Heart right ventricle (tissue), 16 donors: Measurements from ENCODE around the gene TMTC2. TPM values are rescaled to one million over a fixed set of nuclear protein-coding genes. Genes with fewer than 3 reads are reported as not detected.

Experiments used
- ATAC-seq, 8 donors: fragments of 200-7000 bp; cut with Tn5 transposase; one replicate each; pipeline ENCODE4 v1.9.1; 2020; ENCODE audit warnings: mild to moderate bottlenecking in 8 of 8, moderate library complexity in 8 of 8, moderate number of reproducible peaks in 1 of 8
- DNase-seq, 2 donors: peaks; one replicate each; pipeline ENCODE4 v3.0.0-alpha.2; 2020
- H3K27ac ChIP-seq, 10 donors: fragments of 200-600 bp; sonication (generic) in 2 of 10; one replicate each; pipeline versions ENCODE4 v1.5.0 to v1.8.0; 2020 to 2022; ENCODE audit warnings: mild to moderate bottlenecking in 3 of 10
- H3K27me3 ChIP-seq, 7 donors: fragments of 200-600 bp; one replicate each; pipeline ENCODE4 v1.8.0; 2021 to 2022; ENCODE audit warnings: mild to moderate bottlenecking in 2 of 7
- H3K36me3 ChIP-seq, 9 donors: fragments of 200-600 bp; sonication (generic) in 1 of 9; one replicate each; pipeline versions ENCODE4 v1.5.0 to v1.8.0; 2020 to 2022; ENCODE audit warnings: mild to moderate bottlenecking in 2 of 9
- H3K4me1 ChIP-seq, 9 donors: fragments of 200-600 bp; sonication (generic) in 1 of 9; one replicate each; pipeline versions ENCODE4 v1.5.0 to v1.8.0; 2020 to 2022; ENCODE audit warnings: mild to moderate bottlenecking in 4 of 9
- H3K4me3 ChIP-seq, 10 donors: fragments of 200-600 bp; sonication (generic) in 2 of 10; one replicate each; pipeline versions ENCODE4 v1.5.0 to v1.8.0; 2020 to 2022; ENCODE audit warnings: mild to moderate bottlenecking in 7 of 10, moderate library complexity in 2 of 10
- H3K9me3 ChIP-seq, 11 donors: fragments of 200-600 bp in 10 of 11; sonication (generic) in 2 of 11; one replicate each; pipeline versions ENCODE4 v1.5.0 to v1.8.0; 2013 to 2022; ENCODE audit warnings: mild to moderate bottlenecking in 2 of 11, control low read depth in 1 of 11, moderate library complexity in 1 of 11
- WGBS, 2 donors: extraction: QIAGEN DNeasy Blood & Tissue Kit; methylation state at CpG; one replicate each; pipeline ENCODE4 v1.1.7; 2013; ENCODE audit warnings: inconsistent platforms in 1 of 2; 5-methylcytosine and 5-hydroxymethylcytosine counted together
- intact Hi-C, 10 donors: fragments of 100-400 bp; cut with DNase I; formaldehyde crosslinking; loops; one replicate each; pipeline versions ENCODE4 v1.11.1 to v1.14.2; 2022
- polyA plus RNA-seq, 2 donors: library from polyadenylated mRNA; stranded (reverse); fragments of 200-250 nt; gene quantifications; one replicate each; pipeline ENCODE4 v1.2.3, GENCODE V29; 2013
- total RNA-seq, 10 donors: library from RNA; stranded (reverse); fragmentation: NEBNext Ultra II Directional in 3 of 10; extraction: Animal tissue kit (Norgen Biotek cat#: 25700) in 3 of 10; gene quantifications; one replicate each; pipeline versions ENCODE4 v1.2.1 to v1.2.4, GENCODE V29; 2021 to 2023
- TF ChIP-seq, protein P1 (sequence below), 9 donors: fragments of 200-600 bp; sonication (generic) in 2 of 9; IDR thresholded peaks; one replicate each; pipeline versions ENCODE4 v1.5.0 to v1.8.0; 2021 to 2022; ENCODE audit warnings: antibody characterized with exemption in 9 of 9, mild to moderate bottlenecking in 5 of 9, moderate library complexity in 1 of 9
- donor health status: Arrhythmogenic right ventricular cardiomyopathy.
- donor health status: ischemic (EF 13 %, LVEDD 7.1; RV severe dilation, severe dysfunction).
- donor health status: healthy with polysubstance abuse.
- donor health status: DM: no; HTN: yes; CAD: no.
- donor health status: DM: no; HTN: no; CAD: no.
- donor health status: ischemic (EF 25% LVEDD 6.9; RV normal size, moderate dysfunction).
- donor health status: ischemic (EF 25% LVEDD 5.7; RV mildly dilated, moderate dysfunction).
- donor health status: healthy.
- donor health status: DM: yes; HTN: yes; CAD: no.
- donor health status: Ischemic cardiomyopathy.
- donor health status: ischemic (EF 35%, LVEDD 5.7; RV mildly dilated, moderate dysfunction).
- donor health status: nonischemic (EF 11% LVEDD 7.7; RV severe dilation, severe dysfunction).
- donor health status: DM: yes; HTN: yes; CAD: no.
- donor health status: PGD.
- donor health status: ischemic (EF 29% LVEDD 5.4; RV normal size, mild dysfunction).
- donor health status: nonischemic (EF 23%, LVEDD 6.1; RV moderate dilation, normal function).

Gene TMTC2
- total and polyA plus RNA-seq, 12 donors = 1.6 to 4.4 (median 2.6) TPM

DNA sequence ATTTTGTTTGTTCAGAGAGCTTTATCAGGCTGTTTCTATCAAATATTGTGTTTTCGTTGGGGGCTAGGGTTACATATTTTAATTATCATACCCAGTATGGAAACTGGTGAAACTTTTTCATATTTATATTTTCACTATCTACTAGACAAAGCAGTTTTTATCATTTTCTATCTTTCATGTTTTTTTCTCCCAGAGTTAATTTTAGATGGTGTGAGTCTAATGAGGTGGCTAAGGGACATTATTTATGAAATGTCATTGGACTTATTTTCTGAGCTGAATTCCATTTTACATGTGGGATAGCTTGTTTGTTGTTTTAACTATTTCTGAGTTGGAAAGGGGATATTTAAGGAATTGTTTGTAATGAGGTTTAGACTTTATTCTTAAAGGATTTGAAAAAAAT, 100.3 kb downstream of the TMTC2 start:
- intact Hi-C loops = no loop called here
- DNase-seq = no peak
- Histone ChIP-seq H3K36me3 (no peaks in the 10 kb centered on the region), H3K4me1 (no peaks in the 10 kb centered on the region), H3K4me3 (no peak overlapping the region), H3K27me3 (no peaks in the 10 kb centered on the region), H3K27ac (no peak overlapping the region), H3K9me3 (no peaks in the 10 kb centered on the region)
- 90 to 92% methylated on average over 1 of the region's 1 CpG for WGBS, 2 donors
- TF ChIP-seq, protein P1, sequence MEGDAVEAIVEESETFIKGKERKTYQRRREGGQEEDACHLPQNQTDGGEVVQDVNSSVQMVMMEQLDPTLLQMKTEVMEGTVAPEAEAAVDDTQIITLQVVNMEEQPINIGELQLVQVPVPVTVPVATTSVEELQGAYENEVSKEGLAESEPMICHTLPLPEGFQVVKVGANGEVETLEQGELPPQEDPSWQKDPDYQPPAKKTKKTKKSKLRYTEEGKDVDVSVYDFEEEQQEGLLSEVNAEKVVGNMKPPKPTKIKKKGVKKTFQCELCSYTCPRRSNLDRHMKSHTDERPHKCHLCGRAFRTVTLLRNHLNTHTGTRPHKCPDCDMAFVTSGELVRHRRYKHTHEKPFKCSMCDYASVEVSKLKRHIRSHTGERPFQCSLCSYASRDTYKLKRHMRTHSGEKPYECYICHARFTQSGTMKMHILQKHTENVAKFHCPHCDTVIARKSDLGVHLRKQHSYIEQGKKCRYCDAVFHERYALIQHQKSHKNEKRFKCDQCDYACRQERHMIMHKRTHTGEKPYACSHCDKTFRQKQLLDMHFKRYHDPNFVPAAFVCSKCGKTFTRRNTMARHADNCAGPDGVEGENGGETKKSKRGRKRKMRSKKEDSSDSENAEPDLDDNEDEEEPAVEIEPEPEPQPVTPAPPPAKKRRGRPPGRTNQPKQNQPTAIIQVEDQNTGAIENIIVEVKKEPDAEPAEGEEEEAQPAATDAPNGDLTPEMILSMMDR (IDR thresholded peaks at IDR 0.05) = no peak
- ATAC-seq = no peak

DNA sequence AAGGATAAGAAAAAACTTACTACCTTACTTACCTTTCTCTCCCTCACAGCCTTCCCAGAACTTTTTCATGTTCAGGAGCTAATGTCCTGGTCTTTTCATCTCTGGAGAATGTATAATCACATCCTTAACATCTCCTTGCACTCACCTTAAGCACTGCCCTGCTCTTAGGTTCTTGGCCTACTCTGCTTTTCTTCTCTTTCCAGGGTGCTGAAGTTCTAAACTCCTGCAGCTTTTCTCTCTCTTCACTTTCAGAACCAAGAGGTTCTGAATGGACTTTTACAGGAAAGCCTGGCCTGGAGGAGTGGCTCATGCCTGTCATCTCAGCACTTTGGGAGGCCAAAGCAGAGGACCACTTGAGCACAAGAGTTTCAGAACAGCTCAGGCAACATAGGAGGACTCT, 101.9 kb downstream of the TMTC2 start:
- Histone ChIP-seq H3K36me3 (no peaks in the 10 kb centered on the region), H3K4me3 (no peak overlapping the region), H3K27me3 (no peaks in the 10 kb centered on the region), H3K4me1 (no peaks in the 10 kb centered on the region), H3K9me3 (no peaks in the 10 kb centered on the region), H3K27ac (no peak overlapping the region)
- DNase-seq = no peak
- intact Hi-C loops = no loop called here
- TF ChIP-seq, protein P1 (IDR thresholded peaks at IDR 0.05) = no peak
- no peak for ATAC-seq

DNA sequence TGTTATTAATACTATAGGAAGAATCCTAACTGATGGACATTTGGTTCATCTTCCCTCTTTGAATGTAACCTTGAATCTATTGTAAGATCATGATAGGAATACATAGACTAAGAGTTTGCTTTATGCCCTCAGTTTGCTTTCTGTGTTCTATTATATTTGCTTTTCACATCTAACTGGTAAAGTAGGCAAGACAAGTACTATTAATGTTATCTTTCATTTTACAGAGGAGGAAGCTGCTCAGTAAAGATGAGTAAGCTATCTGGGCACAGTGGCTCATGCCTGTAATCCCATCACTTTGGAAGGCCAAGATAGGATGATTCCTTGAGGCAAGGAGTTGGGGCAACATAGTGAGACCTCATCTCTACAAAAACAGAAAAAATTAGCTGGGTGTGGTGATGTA, 103.0 kb downstream of the TMTC2 start:
- Histone ChIP-seq H3K27me3 (no peaks in the 10 kb centered on the region), H3K36me3 (no peaks in the 10 kb centered on the region), H3K27ac (no peak overlapping the region), H3K9me3 (no peaks in the 10 kb centered on the region), H3K4me3 (no peak overlapping the region), H3K4me1 (no peaks in the 10 kb centered on the region)
- TF ChIP-seq, protein P1 (IDR thresholded peaks at IDR 0.05) = no peak
- ATAC-seq (no peak), DNase-seq (no peak)
- intact Hi-C loops = no loop called here

DNA sequence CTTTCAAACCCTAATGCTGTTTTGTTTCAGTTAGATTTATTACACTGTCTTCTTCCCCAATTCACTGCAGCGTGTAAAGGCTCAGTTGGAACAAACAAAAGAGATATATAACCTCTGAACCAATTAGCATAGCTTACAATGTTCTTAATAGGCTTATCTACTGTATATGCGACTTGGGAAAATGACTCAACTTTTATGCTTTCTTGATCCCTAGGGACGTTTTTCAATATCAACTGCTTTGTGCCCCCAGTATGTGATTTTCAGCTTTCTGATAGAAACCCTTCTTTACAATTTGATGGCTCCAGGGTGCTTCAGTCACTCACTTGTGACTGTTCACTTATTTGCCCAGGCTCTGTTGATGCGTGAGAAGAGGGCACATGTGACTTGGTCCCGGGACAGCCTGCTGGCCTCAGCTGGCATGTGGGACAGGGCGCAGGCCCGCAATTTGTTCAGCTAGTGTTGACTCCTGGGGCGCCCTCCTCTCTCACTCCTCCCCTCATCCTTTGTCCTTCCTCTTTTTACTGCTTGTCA, 107.1 kb downstream of the TMTC2 start:
- Histone ChIP-seq H3K4me1 (no peaks in the 10 kb centered on the region), H3K9me3 (no peaks in the 10 kb centered on the region), H3K4me3 (no peak overlapping the region), H3K36me3 (no peaks in the 10 kb centered on the region), H3K27ac (no peak overlapping the region), H3K27me3 (no peaks in the 10 kb centered on the region)
- WGBS, 2 donors = 87% methylated on average over 8 of the region's 8 CpGs
- no peak for DNase-seq
- TF ChIP-seq, protein P1 (IDR thresholded peaks at IDR 0.05) = no peak
- intact Hi-C loops = no loop called here
- ATAC-seq = no peak
